ENCODE measurements around the gene INSR.

The INSR gene

DNA sequence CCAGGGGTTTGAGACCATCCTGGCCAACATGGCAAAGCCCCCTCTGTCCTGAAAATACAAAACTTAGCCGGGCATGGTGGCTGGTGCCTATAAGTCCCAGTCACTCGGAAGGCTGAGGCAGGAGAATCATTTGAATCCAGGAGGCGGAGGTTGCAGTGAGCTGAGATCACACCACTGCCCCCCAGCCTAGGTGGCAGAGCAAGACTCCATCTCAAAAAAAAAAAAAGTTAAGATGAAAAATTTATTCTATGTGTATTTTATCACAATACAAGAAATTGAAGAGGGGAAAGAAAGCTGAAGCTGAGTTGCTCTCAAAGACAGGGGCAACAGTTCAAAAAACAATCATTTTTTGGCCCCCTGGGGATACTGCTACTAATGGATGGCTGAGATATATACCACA, 31.1 kb downstream of the INSR start:
- TF ChIP-seq CEBPB (IDR thresholded peaks at IDR 0.05), result no peak
- no peak for TF ChIP-seq YY1 (IDR thresholded peaks at IDR 0.05; ENCODE audit: low read depth)
- TF ChIP-seq, protein P1, sequence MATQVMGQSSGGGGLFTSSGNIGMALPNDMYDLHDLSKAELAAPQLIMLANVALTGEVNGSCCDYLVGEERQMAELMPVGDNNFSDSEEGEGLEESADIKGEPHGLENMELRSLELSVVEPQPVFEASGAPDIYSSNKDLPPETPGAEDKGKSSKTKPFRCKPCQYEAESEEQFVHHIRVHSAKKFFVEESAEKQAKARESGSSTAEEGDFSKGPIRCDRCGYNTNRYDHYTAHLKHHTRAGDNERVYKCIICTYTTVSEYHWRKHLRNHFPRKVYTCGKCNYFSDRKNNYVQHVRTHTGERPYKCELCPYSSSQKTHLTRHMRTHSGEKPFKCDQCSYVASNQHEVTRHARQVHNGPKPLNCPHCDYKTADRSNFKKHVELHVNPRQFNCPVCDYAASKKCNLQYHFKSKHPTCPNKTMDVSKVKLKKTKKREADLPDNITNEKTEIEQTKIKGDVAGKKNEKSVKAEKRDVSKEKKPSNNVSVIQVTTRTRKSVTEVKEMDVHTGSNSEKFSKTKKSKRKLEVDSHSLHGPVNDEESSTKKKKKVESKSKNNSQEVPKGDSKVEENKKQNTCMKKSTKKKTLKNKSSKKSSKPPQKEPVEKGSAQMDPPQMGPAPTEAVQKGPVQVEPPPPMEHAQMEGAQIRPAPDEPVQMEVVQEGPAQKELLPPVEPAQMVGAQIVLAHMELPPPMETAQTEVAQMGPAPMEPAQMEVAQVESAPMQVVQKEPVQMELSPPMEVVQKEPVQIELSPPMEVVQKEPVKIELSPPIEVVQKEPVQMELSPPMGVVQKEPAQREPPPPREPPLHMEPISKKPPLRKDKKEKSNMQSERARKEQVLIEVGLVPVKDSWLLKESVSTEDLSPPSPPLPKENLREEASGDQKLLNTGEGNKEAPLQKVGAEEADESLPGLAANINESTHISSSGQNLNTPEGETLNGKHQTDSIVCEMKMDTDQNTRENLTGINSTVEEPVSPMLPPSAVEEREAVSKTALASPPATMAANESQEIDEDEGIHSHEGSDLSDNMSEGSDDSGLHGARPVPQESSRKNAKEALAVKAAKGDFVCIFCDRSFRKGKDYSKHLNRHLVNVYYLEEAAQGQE (IDR thresholded peaks at IDR 0.05; ENCODE audit: low read depth), result no peak
- TF ChIP-seq, protein P2, sequence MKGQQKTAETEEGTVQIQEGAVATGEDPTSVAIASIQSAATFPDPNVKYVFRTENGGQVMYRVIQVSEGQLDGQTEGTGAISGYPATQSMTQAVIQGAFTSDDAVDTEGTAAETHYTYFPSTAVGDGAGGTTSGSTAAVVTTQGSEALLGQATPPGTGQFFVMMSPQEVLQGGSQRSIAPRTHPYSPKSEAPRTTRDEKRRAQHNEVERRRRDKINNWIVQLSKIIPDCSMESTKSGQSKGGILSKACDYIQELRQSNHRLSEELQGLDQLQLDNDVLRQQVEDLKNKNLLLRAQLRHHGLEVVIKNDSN (IDR thresholded peaks at IDR 0.05), result no peak
- TF ChIP-seq RAD21 (IDR thresholded peaks at IDR 0.05; ENCODE audit: low read depth), result no peak
- TF ChIP-seq TEAD4 (IDR thresholded peaks at IDR 0.05), result no peak
- TF ChIP-seq NFIC (IDR thresholded peaks at IDR 0.05), result no peak
- TF ChIP-seq FOXM1 (IDR thresholded peaks at IDR 0.05; ENCODE audit: borderline replicate concordance, low read depth), result no peak
- TF ChIP-seq, protein P3, sequence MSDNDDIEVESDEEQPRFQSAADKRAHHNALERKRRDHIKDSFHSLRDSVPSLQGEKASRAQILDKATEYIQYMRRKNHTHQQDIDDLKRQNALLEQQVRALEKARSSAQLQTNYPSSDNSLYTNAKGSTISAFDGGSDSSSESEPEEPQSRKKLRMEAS (IDR thresholded peaks at IDR 0.05), result no peak
- no peak for TF ChIP-seq EGR1 (IDR thresholded peaks at IDR 0.05)
- no peak for TF ChIP-seq TCF12 (IDR thresholded peaks at IDR 0.05; ENCODE audit: low read depth)

DNA sequence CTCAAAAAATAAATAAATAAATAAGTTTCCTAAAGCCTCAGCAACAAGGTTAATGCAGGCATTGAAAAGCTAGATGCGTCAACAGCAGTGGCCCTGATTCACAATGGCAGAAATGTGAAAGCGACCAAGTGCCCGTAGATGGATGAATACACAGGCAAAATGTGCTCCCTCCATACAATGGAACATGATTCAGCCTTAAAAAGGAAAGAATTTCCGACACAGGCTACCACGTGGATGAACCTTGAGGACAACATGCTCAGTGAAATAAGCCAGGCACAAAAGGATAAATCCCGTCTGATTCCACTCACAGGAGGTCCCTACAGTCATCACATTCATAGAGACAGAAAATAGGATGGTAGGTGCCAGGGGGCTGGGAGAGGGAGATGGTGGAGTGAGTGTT, 31.7 kb downstream of the INSR start:
- TF ChIP-seq RAD21 (IDR thresholded peaks at IDR 0.05; ENCODE audit: low read depth) (no peak), TCF12 (IDR thresholded peaks at IDR 0.05; ENCODE audit: low read depth) (no peak), EP300 (IDR thresholded peaks at IDR 0.05; ENCODE audit: borderline replicate concordance) (no peak), ZBTB7A (IDR thresholded peaks at IDR 0.05; ENCODE audit: low read depth) (no peak), CREB1 (IDR thresholded peaks at IDR 0.05; ENCODE audit: low read depth) (no peak), YY1 (IDR thresholded peaks at IDR 0.05; ENCODE audit: low read depth) (no peak), TEAD4 (IDR thresholded peaks at IDR 0.05) (no peak), TAF1 (IDR thresholded peaks at IDR 0.05; ENCODE audit: low read depth) (no peak), EGR1 (IDR thresholded peaks at IDR 0.05) (no peak), NFIC (IDR thresholded peaks at IDR 0.05) (no peak), FOXM1 (IDR thresholded peaks at IDR 0.05; ENCODE audit: borderline replicate concordance, low read depth) (no peak), CEBPB (IDR thresholded peaks at IDR 0.05) (no peak)
- TF ChIP-seq, protein P1 (IDR thresholded peaks at IDR 0.05; ENCODE audit: low read depth), result no peak
- TF ChIP-seq, protein P2 (IDR thresholded peaks at IDR 0.05), result no peak
- TF ChIP-seq, protein P3 (IDR thresholded peaks at IDR 0.05), result no peak

DNA sequence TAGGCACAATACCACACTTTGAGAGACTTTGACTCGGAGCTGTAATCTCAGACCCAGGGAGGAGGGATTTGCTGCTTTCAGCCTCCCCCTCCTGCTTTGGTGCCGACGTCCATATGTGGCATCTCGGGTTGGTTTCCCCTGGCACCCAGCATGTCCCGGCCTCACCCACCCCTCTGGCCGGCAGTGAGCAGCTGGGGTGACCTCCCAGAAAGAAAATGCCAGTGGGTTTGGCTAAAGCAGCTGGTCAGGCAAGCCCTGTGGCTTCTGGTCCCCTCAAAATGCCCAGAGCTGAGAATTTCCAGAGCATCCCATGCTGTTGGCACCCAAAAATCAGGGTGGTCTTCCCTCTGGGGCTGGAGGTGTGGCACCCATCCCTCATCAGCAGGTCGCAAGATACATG, 34.1 kb downstream of the INSR start:
- TF ChIP-seq TAF1 (IDR thresholded peaks at IDR 0.05; ENCODE audit: low read depth) (no peak), CREB1 (IDR thresholded peaks at IDR 0.05; ENCODE audit: low read depth) (no peak), FOXM1 (IDR thresholded peaks at IDR 0.05; ENCODE audit: borderline replicate concordance, low read depth) (no peak), EP300 (IDR thresholded peaks at IDR 0.05; ENCODE audit: borderline replicate concordance) (no peak), CEBPB (IDR thresholded peaks at IDR 0.05) (no peak), RAD21 (IDR thresholded peaks at IDR 0.05; ENCODE audit: low read depth) (no peak), NFIC (IDR thresholded peaks at IDR 0.05) (no peak), YY1 (IDR thresholded peaks at IDR 0.05; ENCODE audit: low read depth) (no peak), TCF12 (IDR thresholded peaks at IDR 0.05; ENCODE audit: low read depth) (no peak), TEAD4 (IDR thresholded peaks at IDR 0.05) (no peak), EGR1 (IDR thresholded peaks at IDR 0.05) (no peak), ZBTB7A (IDR thresholded peaks at IDR 0.05; ENCODE audit: low read depth) (no peak)
- TF ChIP-seq, protein P2 (IDR thresholded peaks at IDR 0.05), result no peak
- TF ChIP-seq, protein P1 (IDR thresholded peaks at IDR 0.05; ENCODE audit: low read depth), result no peak
- TF ChIP-seq, protein P3 (IDR thresholded peaks at IDR 0.05), result no peak

Data from Ishikawa (cell line).